ENCODE data around the gene SEMA4D.

SEMA4D gene

DNA sequence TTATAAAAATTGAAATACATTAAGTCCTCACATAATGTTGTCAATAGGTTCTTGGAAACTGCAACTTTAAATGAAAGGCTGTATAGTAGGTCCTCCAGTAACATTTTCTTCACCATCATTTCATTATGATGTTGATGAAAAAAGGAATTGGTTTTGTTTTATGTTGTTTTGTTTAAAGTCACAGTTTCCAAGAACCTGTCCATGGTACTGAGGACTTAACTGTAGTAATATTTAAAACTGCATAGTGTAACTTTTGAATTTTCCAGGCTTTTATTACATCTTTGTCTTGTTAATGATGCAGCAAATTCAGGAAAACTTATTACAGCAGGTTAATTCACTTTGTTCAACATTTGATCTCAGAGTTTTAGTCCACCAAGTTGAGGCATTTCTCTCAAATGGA is 168.0 kb downstream of the SEMA4D start:
- H3K4me3 ChIP-seq (ENCODE audit: low read depth, low read length), result no peak overlapping the region
- no peak for DNase-seq (ENCODE audit: low read depth)
- TF ChIP-seq, protein P1, sequence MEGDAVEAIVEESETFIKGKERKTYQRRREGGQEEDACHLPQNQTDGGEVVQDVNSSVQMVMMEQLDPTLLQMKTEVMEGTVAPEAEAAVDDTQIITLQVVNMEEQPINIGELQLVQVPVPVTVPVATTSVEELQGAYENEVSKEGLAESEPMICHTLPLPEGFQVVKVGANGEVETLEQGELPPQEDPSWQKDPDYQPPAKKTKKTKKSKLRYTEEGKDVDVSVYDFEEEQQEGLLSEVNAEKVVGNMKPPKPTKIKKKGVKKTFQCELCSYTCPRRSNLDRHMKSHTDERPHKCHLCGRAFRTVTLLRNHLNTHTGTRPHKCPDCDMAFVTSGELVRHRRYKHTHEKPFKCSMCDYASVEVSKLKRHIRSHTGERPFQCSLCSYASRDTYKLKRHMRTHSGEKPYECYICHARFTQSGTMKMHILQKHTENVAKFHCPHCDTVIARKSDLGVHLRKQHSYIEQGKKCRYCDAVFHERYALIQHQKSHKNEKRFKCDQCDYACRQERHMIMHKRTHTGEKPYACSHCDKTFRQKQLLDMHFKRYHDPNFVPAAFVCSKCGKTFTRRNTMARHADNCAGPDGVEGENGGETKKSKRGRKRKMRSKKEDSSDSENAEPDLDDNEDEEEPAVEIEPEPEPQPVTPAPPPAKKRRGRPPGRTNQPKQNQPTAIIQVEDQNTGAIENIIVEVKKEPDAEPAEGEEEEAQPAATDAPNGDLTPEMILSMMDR (conservative IDR thresholded peaks at IDR 0.05; ENCODE audit: low read depth, low read length), result no peak

DNA sequence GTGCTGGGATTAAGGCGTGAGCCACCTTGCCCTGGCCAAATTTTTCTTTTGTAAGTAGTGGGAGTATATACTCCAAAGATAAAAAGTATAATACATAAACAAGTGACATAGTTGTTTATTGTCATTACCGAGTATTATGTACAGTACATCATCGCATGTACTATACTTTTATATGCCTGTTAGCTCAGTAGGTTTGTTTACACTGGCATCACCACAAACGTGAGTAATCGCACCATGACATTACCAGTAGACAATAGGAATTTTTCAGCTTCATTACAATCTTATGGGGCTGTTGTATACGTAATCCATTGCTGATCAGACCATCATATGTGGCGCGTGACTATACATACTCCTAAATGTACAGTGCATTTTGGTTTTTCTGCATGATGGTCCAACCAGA is 169.8 kb downstream of the SEMA4D start:
- no peak overlapping the region for H3K4me3 ChIP-seq (ENCODE audit: low read depth, low read length)
- DNase-seq (ENCODE audit: low read depth), result no peak
- TF ChIP-seq, protein P1 (conservative IDR thresholded peaks at IDR 0.05; ENCODE audit: low read depth, low read length), result no peak

DNA sequence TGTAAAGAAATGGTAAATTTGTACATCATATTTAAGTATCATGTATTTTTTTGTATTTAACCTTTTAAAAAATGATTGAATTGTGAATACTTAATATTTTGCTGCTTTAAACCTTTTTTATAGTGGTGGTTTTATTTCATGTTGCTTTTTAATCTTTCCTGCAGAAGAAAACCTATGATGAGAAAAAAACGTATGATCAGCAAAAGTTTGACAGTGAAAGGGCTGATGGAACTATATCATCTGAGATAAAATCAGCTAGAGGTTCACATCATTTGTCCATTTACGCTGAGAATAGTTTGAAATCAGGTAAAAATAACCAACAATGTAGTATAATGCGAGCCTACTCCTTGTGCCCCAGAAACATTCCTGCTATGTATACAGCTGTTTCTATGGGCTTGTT is 172.2 kb downstream of the SEMA4D start:
- TF ChIP-seq, protein P1 (conservative IDR thresholded peaks at IDR 0.05; ENCODE audit: low read depth, low read length), result no peak
- H3K4me3 ChIP-seq (ENCODE audit: low read depth, low read length), result no peak overlapping the region
- DNase-seq (ENCODE audit: low read depth), result no peak

DNA sequence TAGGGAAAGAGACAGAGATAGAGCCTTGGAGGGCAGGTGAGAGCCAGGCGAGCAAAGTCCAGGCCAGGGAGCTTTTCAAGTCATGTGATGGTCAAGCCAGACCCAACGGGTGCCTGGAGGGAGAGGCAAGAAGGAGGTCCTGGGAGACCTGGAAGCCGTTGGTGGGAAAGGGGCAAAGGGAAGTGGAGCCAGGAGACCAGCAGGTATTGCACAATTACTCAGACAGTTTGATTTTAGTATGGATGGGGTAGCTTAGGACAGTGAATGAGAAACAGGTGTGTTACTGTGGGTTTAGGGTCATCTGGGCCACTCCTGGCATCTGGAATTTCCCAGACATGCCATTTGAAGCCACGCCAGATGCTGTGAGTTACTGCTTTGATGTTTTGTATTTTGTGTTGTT is 174.5 kb downstream of the SEMA4D start:
- H3K4me3 ChIP-seq (ENCODE audit: low read depth, low read length), result no peak overlapping the region
- DNase-seq (ENCODE audit: low read depth), result no peak
- TF ChIP-seq, protein P1 (conservative IDR thresholded peaks at IDR 0.05; ENCODE audit: low read depth, low read length), result no peak

DNA sequence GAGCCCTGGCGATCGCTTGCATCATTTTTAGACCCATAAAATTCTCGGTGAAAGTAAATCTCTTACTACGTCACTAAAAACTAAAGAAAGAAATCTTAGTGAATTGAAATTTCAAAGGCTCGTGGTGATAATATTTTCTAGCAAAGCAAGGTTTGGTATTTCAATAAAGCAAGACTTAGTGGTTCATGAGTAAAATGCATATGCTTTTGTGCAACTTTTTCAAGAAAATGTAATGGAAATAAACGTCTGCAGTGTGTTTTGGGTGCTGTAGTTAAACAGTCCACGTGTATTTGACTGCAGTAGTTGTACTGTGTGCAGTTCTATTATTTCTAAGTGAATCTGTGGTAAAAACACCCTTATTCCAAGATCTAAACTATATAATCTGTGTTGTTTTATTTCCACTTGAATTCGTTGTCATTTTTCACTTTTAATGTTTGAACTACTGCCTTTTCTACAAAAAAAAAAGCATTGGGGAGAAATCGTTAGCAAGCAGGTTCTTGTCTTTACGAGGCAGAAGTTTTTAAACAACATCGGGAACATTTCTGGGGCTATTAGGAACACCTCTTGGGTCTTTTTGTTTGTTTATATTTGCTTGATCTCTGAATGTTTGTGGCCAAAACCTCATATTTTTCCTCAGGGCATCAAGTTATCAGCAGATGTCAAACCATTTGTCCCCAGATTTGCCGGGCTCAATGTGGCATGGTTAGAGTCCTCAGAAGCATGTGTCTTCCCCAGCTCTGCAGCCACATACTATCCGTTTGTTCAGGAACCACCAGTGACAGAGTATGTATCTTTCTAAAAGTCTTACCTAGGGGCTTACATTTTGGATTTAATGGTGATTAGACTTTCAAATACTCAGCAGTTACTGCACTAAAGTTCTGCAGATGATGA is 178.7 kb downstream of the SEMA4D start:
- peak overlapping the region; percentile 74 for H3K4me3 ChIP-seq (ENCODE audit: low read depth, low read length)
- TF ChIP-seq, protein P1 (conservative IDR thresholded peaks at IDR 0.05; ENCODE audit: low read depth, low read length), result no peak
- no peak for DNase-seq (ENCODE audit: low read depth)

DNA sequence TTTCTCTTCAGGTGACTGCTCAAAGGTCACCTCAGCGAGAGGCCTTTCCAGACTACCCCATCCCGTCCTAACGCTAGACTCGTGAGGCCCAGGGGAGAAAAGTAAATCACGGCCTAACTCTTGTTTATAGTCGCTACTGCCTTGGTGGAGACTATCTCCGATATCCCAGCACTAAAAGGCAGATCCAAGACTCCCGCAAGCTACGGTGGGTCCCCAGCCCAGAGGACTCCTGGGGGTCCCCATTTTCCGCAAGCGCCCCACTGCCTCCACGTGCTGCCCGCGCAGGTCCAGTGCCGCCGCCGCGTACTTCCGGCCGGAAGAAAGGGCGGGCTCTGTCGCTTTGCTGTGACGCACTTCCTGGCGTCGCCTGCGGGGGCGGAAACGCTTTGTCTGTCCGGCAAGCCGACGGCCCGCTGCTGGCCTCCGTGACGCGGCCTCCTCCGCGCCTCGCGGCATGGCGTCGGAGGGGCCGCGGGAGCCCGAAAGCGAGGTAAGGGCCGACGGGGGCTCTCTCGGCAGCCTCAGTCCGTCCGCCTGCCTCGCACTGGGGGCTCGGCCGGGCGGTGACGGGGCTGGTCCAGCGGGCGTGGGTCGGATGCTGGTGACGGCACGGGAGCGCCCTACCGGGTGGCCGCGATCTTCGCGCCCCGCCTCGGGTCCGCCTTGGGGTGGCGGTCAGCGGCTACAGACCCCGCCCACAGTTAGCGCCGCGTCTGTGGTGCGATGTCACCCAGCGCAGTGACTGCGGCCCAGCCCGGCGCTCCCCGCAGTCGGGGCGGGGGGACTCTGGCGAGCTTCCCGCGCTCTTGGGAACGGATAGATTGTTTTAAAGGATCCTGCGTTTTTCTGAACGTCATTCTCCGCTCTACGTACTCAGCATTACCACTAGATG is 179.5 kb downstream of the SEMA4D start, which contains the start of gene SECISBP2:
TSS of gene SECISBP2 (plus strand) at position 378 of the 892 bp plus-strand sequence. CDS start at position 455, 77 bp downstream.
- H3K4me3 ChIP-seq (ENCODE audit: low read depth, low read length), result peak within 1 kb of the TSS; percentile 74
- DNase-seq (ENCODE audit: low read depth), result peak; percentile 97
- TF ChIP-seq, protein P1 (conservative IDR thresholded peaks at IDR 0.05; ENCODE audit: low read depth, low read length), result peak; percentile 83

Data from choroid plexus epithelial cell (primary cell).